GM11168 (cell line): Measurements from ENCODE around the gene MUC15.

ENCODE experiments used
- in situ Hi-C: fragments of 300-500 bp; cut with MboI; formaldehyde crosslinking; loops from one replicate; pipeline ENCODE4 v1.12.0; 2022; ENCODE audit warnings: low sequenced_read_pairs; ENCODE audit not compliant: unreplicated experiment

Gene MUC15

DNA sequence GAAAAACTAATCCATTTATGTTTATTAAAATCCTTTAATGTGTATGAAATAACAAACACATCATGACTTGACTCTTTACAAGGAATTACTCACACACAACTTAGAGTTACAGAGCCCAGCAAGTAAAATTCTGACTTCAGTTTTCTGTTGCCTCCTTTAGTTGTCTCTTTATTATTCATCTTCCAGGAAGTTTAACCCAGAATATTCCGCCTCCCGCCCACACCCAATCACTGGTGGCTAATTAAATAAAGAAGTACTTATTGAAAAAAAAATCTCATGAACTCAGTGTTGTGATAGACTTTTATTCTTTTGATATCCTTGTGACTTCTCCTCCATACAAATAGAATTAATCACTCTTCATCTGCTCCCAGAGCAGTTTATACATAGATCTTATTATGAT is 61.9 kb downstream of the MUC15 start:
- in situ Hi-C loops: no loop called here
